Type B pancreatic cell (in vitro differentiated cells): Measurements from ENCODE around the gene AADAT. TPM values are rescaled to one million over a fixed set of nuclear protein-coding genes. Genes with fewer than 3 reads are reported as not detected.

ENCODE experiments used
- DNase-seq: peaks from one replicate; pipeline ENCODE4 v3.0.0; 2021; ENCODE audit warnings: mixed read lengths; ENCODE audit not compliant: unreplicated experiment; ENCODE audit errors: extremely low spot score
- H3K27ac Mint-ChIP-seq: 2 replicates; pipeline ENCODE4 v1.8.0; 2021; ENCODE audit warnings: mild to moderate bottlenecking, mixed read lengths
- H3K27me3 Mint-ChIP-seq: 2 replicates; pipeline ENCODE4 v1.8.0; 2021; ENCODE audit warnings: mixed read lengths
- H3K36me3 Mint-ChIP-seq: 2 replicates; pipeline ENCODE4 v1.8.0; 2021; ENCODE audit warnings: mixed read lengths
- H3K4me1 Mint-ChIP-seq: one replicate; pipeline ENCODE4 v1.8.0; 2021; ENCODE audit warnings: mixed read lengths; ENCODE audit not compliant: unreplicated experiment
- H3K4me3 Mint-ChIP-seq: 2 replicates; pipeline ENCODE4 v1.8.0; 2021; ENCODE audit warnings: mild to moderate bottlenecking, mixed read lengths
- H3K9me3 Mint-ChIP-seq: 2 replicates; pipeline ENCODE4 v1.8.0; 2021; ENCODE audit warnings: mixed read lengths
- total RNA-seq: library from RNA; stranded (reverse); gene quantifications from 2 replicates; pipeline ENCODE4 v1.2.1, GENCODE V29; 2021; ENCODE audit warnings: low replicate concordance
- TF ChIP-seq, protein P1 (sequence below): fragments of 200-600 bp; sonication (generic); conservative IDR thresholded peaks from 2 replicates; pipeline ENCODE4 v1.5.0; 2021; ENCODE audit warnings: antibody characterized with exemption, mild to moderate bottlenecking

AADAT gene
- total RNA-seq, 1 donor from 2014 or later: 27.1 TPM

- H3K4me3 Mint-ChIP-seq: peak overlapping the region; percentile 98
- DNase-seq: no peak
- peaks cover 26% of the 10 kb centered on the region for H3K4me1 Mint-ChIP-seq
- H3K9me3 Mint-ChIP-seq: no peaks in the 10 kb centered on the region
- peaks cover 38% of the 10 kb centered on the region for H3K36me3 Mint-ChIP-seq
- TF ChIP-seq, protein P1, sequence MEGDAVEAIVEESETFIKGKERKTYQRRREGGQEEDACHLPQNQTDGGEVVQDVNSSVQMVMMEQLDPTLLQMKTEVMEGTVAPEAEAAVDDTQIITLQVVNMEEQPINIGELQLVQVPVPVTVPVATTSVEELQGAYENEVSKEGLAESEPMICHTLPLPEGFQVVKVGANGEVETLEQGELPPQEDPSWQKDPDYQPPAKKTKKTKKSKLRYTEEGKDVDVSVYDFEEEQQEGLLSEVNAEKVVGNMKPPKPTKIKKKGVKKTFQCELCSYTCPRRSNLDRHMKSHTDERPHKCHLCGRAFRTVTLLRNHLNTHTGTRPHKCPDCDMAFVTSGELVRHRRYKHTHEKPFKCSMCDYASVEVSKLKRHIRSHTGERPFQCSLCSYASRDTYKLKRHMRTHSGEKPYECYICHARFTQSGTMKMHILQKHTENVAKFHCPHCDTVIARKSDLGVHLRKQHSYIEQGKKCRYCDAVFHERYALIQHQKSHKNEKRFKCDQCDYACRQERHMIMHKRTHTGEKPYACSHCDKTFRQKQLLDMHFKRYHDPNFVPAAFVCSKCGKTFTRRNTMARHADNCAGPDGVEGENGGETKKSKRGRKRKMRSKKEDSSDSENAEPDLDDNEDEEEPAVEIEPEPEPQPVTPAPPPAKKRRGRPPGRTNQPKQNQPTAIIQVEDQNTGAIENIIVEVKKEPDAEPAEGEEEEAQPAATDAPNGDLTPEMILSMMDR: no peak
- peak overlapping the region; percentile 92 for H3K27ac Mint-ChIP-seq
- no peaks in the 10 kb centered on the region for H3K27me3 Mint-ChIP-seq
These were observed 1.0 kb downstream of the AADAT start for GRCh38 chr4:170088716-170089115.

- peaks cover 5% of the 10 kb centered on the region for H3K9me3 Mint-ChIP-seq
- H3K36me3 Mint-ChIP-seq: peaks cover 53% of the 10 kb centered on the region
- peaks cover 27% of the 10 kb centered on the region for H3K4me1 Mint-ChIP-seq
- H3K27ac Mint-ChIP-seq: no peak overlapping the region
- no peak overlapping the region for H3K4me3 Mint-ChIP-seq
- DNase-seq: no peak
- H3K27me3 Mint-ChIP-seq: no peaks in the 10 kb centered on the region
- TF ChIP-seq, protein P1: no peak
These were observed 2.5 kb downstream of the AADAT start for GRCh38 chr4:170087163-170087700.

DNA sequence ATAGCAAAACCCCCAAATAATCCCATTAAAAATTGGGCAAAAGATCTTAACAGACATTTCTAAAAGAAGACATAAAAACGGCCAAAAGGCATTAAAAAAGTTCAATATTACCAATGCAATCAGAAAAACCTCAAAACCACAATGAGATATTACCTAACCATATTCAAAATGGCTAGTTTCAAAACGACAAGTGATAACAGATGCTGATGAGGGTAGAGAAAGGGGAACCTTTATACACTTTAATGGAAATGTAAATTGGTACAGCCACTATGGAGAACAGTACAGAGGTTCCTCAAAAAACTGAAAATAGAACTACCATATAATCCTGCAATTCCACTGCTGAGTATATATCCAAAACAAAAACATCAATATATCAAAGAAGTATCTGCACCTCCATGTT is 6.2 kb downstream of the AADAT start:
- Mint-ChIP-seq H3K9me3 (peaks cover 5% of the 10 kb centered on the region), H3K4me3 (no peak overlapping the region), H3K27me3 (no peaks in the 10 kb centered on the region)

DNA sequence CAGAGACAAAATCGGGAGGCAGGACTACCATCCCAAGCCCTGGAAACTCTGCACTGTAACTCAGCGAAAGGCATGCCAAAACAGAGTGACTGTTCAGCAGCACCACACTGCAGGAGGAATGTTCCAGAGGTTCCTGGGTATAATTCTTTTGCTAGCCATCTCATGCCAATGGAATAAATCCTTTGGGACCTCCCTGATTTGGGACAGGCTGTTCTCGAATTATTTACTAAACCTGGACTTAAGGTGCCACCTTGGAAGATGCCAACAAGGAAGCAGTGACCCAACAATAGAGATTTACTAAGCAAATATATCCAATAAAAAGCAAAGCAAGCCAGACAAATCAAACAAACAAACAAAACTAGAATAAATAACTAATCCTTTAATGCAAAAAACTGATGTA is 9.3 kb downstream of the AADAT start:
- TF ChIP-seq, protein P1: no peak
- Mint-ChIP-seq H3K4me3 (no peak overlapping the region), H3K9me3 (peaks cover 5% of the 10 kb centered on the region), H3K27me3 (no peaks in the 10 kb centered on the region), H3K4me1 (peaks cover 5% of the 10 kb centered on the region), H3K36me3 (peaks cover 73% of the 10 kb centered on the region), H3K27ac (no peak overlapping the region)
- DNase-seq: no peak

More for the DNA sequence above, 6.2 kb downstream of the AADAT start:
- TF ChIP-seq, protein P1: no peak
- Mint-ChIP-seq H3K27ac (no peak overlapping the region), H3K36me3 (peaks cover 81% of the 10 kb centered on the region), H3K4me1 (peaks cover 10% of the 10 kb centered on the region)
- DNase-seq: no peak

GRCh38 chr4:170079981-170080380 is 9.8 kb downstream of the AADAT start:
- Mint-ChIP-seq H3K27ac (no peak overlapping the region), H3K27me3 (no peaks in the 10 kb centered on the region), H3K36me3 (peaks cover 72% of the 10 kb centered on the region), H3K4me1 (peaks cover 5% of the 10 kb centered on the region), H3K4me3 (no peak overlapping the region), H3K9me3 (peaks cover 5% of the 10 kb centered on the region)
- TF ChIP-seq, protein P1: no peak
- DNase-seq: no peak

GRCh38 chr4:170071196-170071595 is 18.6 kb downstream of the AADAT start:
- Mint-ChIP-seq H3K4me1 (no peaks in the 10 kb centered on the region), H3K27me3 (no peaks in the 10 kb centered on the region)

More at GRCh38 chr4:170071196-170071595, 18.6 kb downstream of the AADAT start:
- TF ChIP-seq, protein P1: no peak
- H3K4me3 Mint-ChIP-seq: no peak overlapping the region
- peaks cover 34% of the 10 kb centered on the region for H3K36me3 Mint-ChIP-seq
- no peak overlapping the region for H3K27ac Mint-ChIP-seq
- no peak for DNase-seq
- H3K9me3 Mint-ChIP-seq: no peaks in the 10 kb centered on the region
